A549 treated with dexamethasone at 1 μM for 4 hours (cell line): ENCODE results near the gene DCAF12L1. TPM values are rescaled to one million over a fixed set of nuclear protein-coding genes. Genes with fewer than 3 reads are reported as not detected.

Experiments
- total RNA-seq: library from RNA; stranded (reverse); fragments of 200-300 nt; extraction: Qiagen RNA extraction; gene quantifications from 5 replicates; pipeline ENCODE4 v1.2.3, GENCODE V29; 2022

The DCAF12L1 gene
- total RNA-seq: not detected in 5 replicates

GRCh38 chrX:126552313-126553022 is at the start of gene DCAF12L1:
Gene DCAF12L1 (minus strand): TSS chrX:126552814. CDS start chrX:126552608, 206 bp downstream.

